Heart left ventricle (tissue), 13 donors: ENCODE data around the gene UNC50.

ENCODE experiments used
- CTCF ChIP-seq, 12 donors: fragments of 200-600 bp; sonication (generic) in 4 of 12; IDR thresholded peaks; one replicate each; pipeline versions ENCODE4 v1.5.0 to v1.8.0; 2018 to 2022; ENCODE audit warnings: antibody characterized with exemption in 12 of 12, mild to moderate bottlenecking in 5 of 12
- POLR2A ChIP-seq, 2 donors: fragments of 450-650 bp; IDR thresholded peaks; one replicate each; pipeline ENCODE4 v1.6.1; 2017; ENCODE audit warnings: antibody characterized with exemption in 2 of 2, mild to moderate bottlenecking in 2 of 2, moderate library complexity in 2 of 2
- donor health status: ischemic (EF 13 %, LVEDD 7.1; RV severe dilation, severe dysfunction).
- donor health status: DM: no; HTN: yes; CAD: no.
- donor health status: DM: no; HTN: no; CAD: no.
- donor health status: ischemic (EF 25% LVEDD 6.9; RV normal size, moderate dysfunction).
- donor health status: ischemic (EF 25% LVEDD 5.7; RV mildly dilated, moderate dysfunction).
- donor health status: ischemic (EF 35%, LVEDD 5.7; RV mildly dilated, moderate dysfunction).
- donor health status: nonischemic (EF 11% LVEDD 7.7; RV severe dilation, severe dysfunction).
- donor health status: DM: yes; HTN: yes; CAD: no.
- donor health status: PGD.
- donor health status: ischemic (EF 29% LVEDD 5.4; RV normal size, mild dysfunction).
- donor health status: nonischemic (EF 23%, LVEDD 6.1; RV moderate dilation, normal function).

- TF ChIP-seq CTCF (IDR thresholded peaks at IDR 0.05) (no peak), POLR2A (IDR thresholded peaks at IDR 0.05) (no peak)
These were observed 57.3 kb downstream of the UNC50 start for GRCh38 chr2:98665677-98666076.
